WTC11 (cell line): ENCODE data around the gene MLST8. TPM values are rescaled to one million over a fixed set of nuclear protein-coding genes. Genes with fewer than 3 reads are reported as not detected.

ENCODE experiments used
- ATAC-seq: fragments of 200-7000 bp; cut with Tn5 transposase; 2 replicates; pipeline ENCODE4 v1.10.0; 2021; ENCODE audit warnings: mild to moderate bottlenecking, moderate library complexity
- CTCF ChIA-PET: fragments of 300-600 bp; sonication (Branson Sonifier 250); formaldehyde crosslinking; loops from one replicate; lab custom pipeline; 2021; ENCODE audit warnings: antibody characterized with exemption; lab: Charles Lee
- POLR2A ChIA-PET: fragments of 350-600 bp; sonication (Branson Sonifier 250); formaldehyde crosslinking; loops from one replicate; lab custom pipeline; 2021; ENCODE audit warnings: antibody characterized with exemption; lab: Charles Lee
- DNase-seq: peaks from one replicate; pipeline ENCODE4 v3.0.0; 2021; ENCODE audit warnings: low spot score
- H3K27ac Mint-ChIP-seq: 2 replicates; pipeline ENCODE4 v1.8.0; 2021; ENCODE audit warnings: mixed read lengths
- H3K27me3 Mint-ChIP-seq: 2 replicates; pipeline ENCODE4 v1.8.0; 2021; ENCODE audit warnings: low read depth, mild to moderate bottlenecking, moderate library complexity, mixed read lengths
- H3K36me3 Mint-ChIP-seq: 2 replicates; pipeline ENCODE4 v1.8.0; 2021; ENCODE audit warnings: mixed read lengths
- H3K4me1 Mint-ChIP-seq: 2 replicates; pipeline ENCODE4 v1.8.0; 2022; ENCODE audit warnings: mixed read lengths
- H3K4me3 Mint-ChIP-seq: 2 replicates; pipeline ENCODE4 v1.8.0; 2021; ENCODE audit warnings: mild to moderate bottlenecking, moderate library complexity, mixed read lengths
- H3K9me3 Mint-ChIP-seq: 2 replicates; pipeline ENCODE4 v1.8.0; 2021; ENCODE audit warnings: mixed read lengths
- CREM ChIP-seq: sonication (generic); formaldehyde crosslinking; IDR thresholded peaks from 2 replicates; pipeline ENCODE4 v1.8.1; 2022; ENCODE audit warnings: mild to moderate bottlenecking, missing genetic modification reagents, moderate library complexity
- ETV6 ChIP-seq: sonication (generic); formaldehyde crosslinking; IDR thresholded peaks from 2 replicates; pipeline ENCODE4 v1.8.1; 2022; ENCODE audit warnings: mild to moderate bottlenecking, missing genetic modification reagents
- FOXK1 ChIP-seq: sonication (generic); formaldehyde crosslinking; IDR thresholded peaks from 2 replicates; pipeline ENCODE4 v1.8.0; 2022; ENCODE audit warnings: mild to moderate bottlenecking, moderate library complexity, missing genetic modification reagents
- HMGA2 ChIP-seq: fragments of 250-450 bp; sonication (Bioruptor Pico); IDR thresholded peaks from 2 replicates; pipeline ENCODE4 v1.4.0; 2021; ENCODE audit warnings: mild to moderate bottlenecking, moderate library complexity
- IRF2 ChIP-seq: sonication (generic); formaldehyde crosslinking; IDR thresholded peaks from 2 replicates; pipeline ENCODE4 v1.8.0; 2022; ENCODE audit warnings: low read depth, missing genetic modification reagents, borderline replicate concordance
- KAT7 ChIP-seq: sonication (generic); formaldehyde crosslinking; IDR thresholded peaks from 2 replicates; pipeline ENCODE4 v1.8.1; 2023; ENCODE audit warnings: missing genetic modification reagents, mild to moderate bottlenecking, borderline replicate concordance
- MXD4 ChIP-seq: fragments of 250-450 bp; sonication (Bioruptor Pico); IDR thresholded peaks from 2 replicates; pipeline ENCODE4 v1.8.0; 2021; ENCODE audit warnings: mild to moderate bottlenecking, moderate library complexity, borderline replicate concordance
- NFATC4 ChIP-seq: fragments of 250-450 bp; sonication (Bioruptor Pico); IDR thresholded peaks from 2 replicates; pipeline ENCODE4 v1.9.0; 2021; ENCODE audit warnings: mild to moderate bottlenecking
- NR1H2 ChIP-seq: sonication (generic); formaldehyde crosslinking; IDR thresholded peaks from 2 replicates; pipeline ENCODE4 v1.9.0; 2021; ENCODE audit warnings: mild to moderate bottlenecking, moderate library complexity, missing genetic modification reagents
- NR3C1 ChIP-seq: sonication (generic); formaldehyde crosslinking; conservative IDR thresholded peaks from 2 replicates; pipeline ENCODE4 v1.8.1; 2023; ENCODE audit warnings: low read depth, mild to moderate bottlenecking, missing genetic modification reagents
- PREB ChIP-seq: sonication (generic); formaldehyde crosslinking; IDR thresholded peaks from 2 replicates; pipeline ENCODE4 v1.8.1; 2022; ENCODE audit warnings: mild to moderate bottlenecking, missing genetic modification reagents, moderate library complexity, borderline replicate concordance
- STAT6 ChIP-seq: sonication (generic); formaldehyde crosslinking; conservative IDR thresholded peaks from 2 replicates; pipeline ENCODE4 v1.8.1; 2023; ENCODE audit warnings: mild to moderate bottlenecking, low read depth, missing genetic modification reagents, moderate library complexity
- TP53 ChIP-seq: sonication (generic); formaldehyde crosslinking; IDR thresholded peaks from 2 replicates; pipeline ENCODE4 v1.8.1; 2023; ENCODE audit warnings: mild to moderate bottlenecking, missing genetic modification reagents
- ZBTB21 ChIP-seq: sonication (generic); formaldehyde crosslinking; IDR thresholded peaks from 2 replicates; pipeline ENCODE4 v1.8.1; 2023; ENCODE audit warnings: mild to moderate bottlenecking, missing genetic modification reagents, borderline replicate concordance
- ZNF317 ChIP-seq: sonication (generic); formaldehyde crosslinking; IDR thresholded peaks from 2 replicates; pipeline ENCODE4 v1.8.1; 2023; ENCODE audit warnings: low read depth, mild to moderate bottlenecking, moderate library complexity, missing genetic modification reagents, borderline replicate concordance
- ZNF512 ChIP-seq: sonication (generic); formaldehyde crosslinking; IDR thresholded peaks from 2 replicates; pipeline ENCODE4 v1.8.1; 2022; ENCODE audit warnings: missing genetic modification reagents, borderline replicate concordance
- total RNA-seq: library from RNA; stranded (reverse); gene quantifications from 3 replicates; pipeline ENCODE4 v1.2.3, GENCODE V29; 2021
- TF ChIP-seq, protein P1 (sequence below): fragments of 250-450 bp; sonication (Bioruptor Pico); IDR thresholded peaks from 2 replicates; pipeline ENCODE4 v1.8.0; 2021; ENCODE audit warnings: mild to moderate bottlenecking
- TF ChIP-seq, protein P2 (sequence below): sonication (generic); formaldehyde crosslinking; IDR thresholded peaks from 2 replicates; pipeline ENCODE4 v1.8.1; 2023; ENCODE audit warnings: mild to moderate bottlenecking, missing genetic modification reagents

Gene MLST8
- total RNA-seq, 1 experiment from 2014 or later: 71.6 TPM

GRCh38 chr16:2175454-2175853 lies 29.8 kb upstream of the MLST8 start (continued):
- no peak for TF ChIP-seq PREB (CRISPR knock-in tag)
- no peak for TF ChIP-seq KAT7 (CRISPR knock-in tag)
- TF ChIP-seq NFATC4: no peak
- TF ChIP-seq ZNF317 (CRISPR knock-in tag): no peak
- TF ChIP-seq MXD4 (CRISPR knock-in tag): no peak
- no peak for TF ChIP-seq HMGA2 (CRISPR knock-in tag)

GRCh38 chr16:2176047-2176446 lies 29.2 kb upstream of the MLST8 start:
- TF ChIP-seq STAT6 (CRISPR knock-in tag) (no peak), TP53 (CRISPR knock-in tag) (no peak), IRF2 (CRISPR knock-in tag) (no peak), ZNF317 (CRISPR knock-in tag) (no peak), ETV6 (no peak), NR3C1 (no peak), ZNF512 (no peak), MXD4 (CRISPR knock-in tag) (no peak), CREM (CRISPR knock-in tag) (no peak), FOXK1 (CRISPR knock-in tag) (no peak), NR1H2 (CRISPR knock-in tag) (no peak), ZBTB21 (CRISPR knock-in tag) (no peak)
- TF ChIP-seq, protein P1, sequence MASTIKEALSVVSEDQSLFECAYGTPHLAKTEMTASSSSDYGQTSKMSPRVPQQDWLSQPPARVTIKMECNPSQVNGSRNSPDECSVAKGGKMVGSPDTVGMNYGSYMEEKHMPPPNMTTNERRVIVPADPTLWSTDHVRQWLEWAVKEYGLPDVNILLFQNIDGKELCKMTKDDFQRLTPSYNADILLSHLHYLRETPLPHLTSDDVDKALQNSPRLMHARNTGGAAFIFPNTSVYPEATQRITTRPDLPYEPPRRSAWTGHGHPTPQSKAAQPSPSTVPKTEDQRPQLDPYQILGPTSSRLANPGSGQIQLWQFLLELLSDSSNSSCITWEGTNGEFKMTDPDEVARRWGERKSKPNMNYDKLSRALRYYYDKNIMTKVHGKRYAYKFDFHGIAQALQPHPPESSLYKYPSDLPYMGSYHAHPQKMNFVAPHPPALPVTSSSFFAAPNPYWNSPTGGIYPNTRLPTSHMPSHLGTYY (CRISPR knock-in tag): no peak
- TF ChIP-seq, protein P2, sequence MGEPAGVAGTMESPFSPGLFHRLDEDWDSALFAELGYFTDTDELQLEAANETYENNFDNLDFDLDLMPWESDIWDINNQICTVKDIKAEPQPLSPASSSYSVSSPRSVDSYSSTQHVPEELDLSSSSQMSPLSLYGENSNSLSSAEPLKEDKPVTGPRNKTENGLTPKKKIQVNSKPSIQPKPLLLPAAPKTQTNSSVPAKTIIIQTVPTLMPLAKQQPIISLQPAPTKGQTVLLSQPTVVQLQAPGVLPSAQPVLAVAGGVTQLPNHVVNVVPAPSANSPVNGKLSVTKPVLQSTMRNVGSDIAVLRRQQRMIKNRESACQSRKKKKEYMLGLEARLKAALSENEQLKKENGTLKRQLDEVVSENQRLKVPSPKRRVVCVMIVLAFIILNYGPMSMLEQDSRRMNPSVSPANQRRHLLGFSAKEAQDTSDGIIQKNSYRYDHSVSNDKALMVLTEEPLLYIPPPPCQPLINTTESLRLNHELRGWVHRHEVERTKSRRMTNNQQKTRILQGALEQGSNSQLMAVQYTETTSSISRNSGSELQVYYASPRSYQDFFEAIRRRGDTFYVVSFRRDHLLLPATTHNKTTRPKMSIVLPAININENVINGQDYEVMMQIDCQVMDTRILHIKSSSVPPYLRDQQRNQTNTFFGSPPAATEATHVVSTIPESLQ: no peak
- CTCF ChIA-PET: no interaction called here
- H3K9me3 Mint-ChIP-seq: no peaks in the 10 kb centered on the region
- H3K27me3 Mint-ChIP-seq: no peaks in the 10 kb centered on the region
- no peak for ATAC-seq
- no peak overlapping the region for H3K27ac Mint-ChIP-seq
- no peaks in the 10 kb centered on the region for H3K4me1 Mint-ChIP-seq
- H3K4me3 Mint-ChIP-seq: no peak overlapping the region
- POLR2A ChIA-PET: no interaction called here
- H3K36me3 Mint-ChIP-seq: peaks cover 19% of the 10 kb centered on the region
- no peak for DNase-seq
